Muscle layer of colon (tissue), 2 donors: Measurements from ENCODE around the gene PRAMEF12.
"Not testable (repeated sequence)": the region's sequence is repeated elsewhere in the genome, so short reads cannot be mapped to it uniquely, and the experiment has no call there.

ENCODE experiments used
- H3K27ac ChIP-seq: one replicate; pipeline ENCODE4 v1.7.0; 2013; ENCODE audit warnings: low read depth, mild to moderate bottlenecking, low read length, moderate library complexity
- H3K27me3 ChIP-seq, 2 donors: one replicate each; pipeline ENCODE4 v1.7.0; 2013; ENCODE audit warnings: low read length in 2 of 2, mild to moderate bottlenecking in 2 of 2; ENCODE audit not compliant: insufficient read depth in 2 of 2, control insufficient read depth in 1 of 2
- H3K36me3 ChIP-seq: one replicate; pipeline ENCODE4 v1.7.0; 2013; ENCODE audit warnings: mild to moderate bottlenecking, low read length; ENCODE audit not compliant: insufficient read depth
- H3K4me1 ChIP-seq: one replicate; pipeline ENCODE4 v1.7.0; 2013; ENCODE audit warnings: mild to moderate bottlenecking, low read length; ENCODE audit not compliant: insufficient read depth
- H3K4me3 ChIP-seq, 2 donors: one replicate each; pipeline ENCODE4 v1.7.0; 2013; ENCODE audit warnings: low read length in 2 of 2, low read depth in 1 of 2, mild to moderate bottlenecking in 1 of 2, moderate library complexity in 1 of 2
- H3K9ac ChIP-seq: one replicate; pipeline ENCODE4 v1.7.0; 2013; ENCODE audit warnings: low read length
- H3K9me3 ChIP-seq: one replicate; pipeline ENCODE4 v1.7.0; 2013; ENCODE audit warnings: mild to moderate bottlenecking, low read length
- donor health status: abdominal sarcoma.
- donor health status: Adenocarcinoma of cecum.

The PRAMEF12 gene

DNA sequence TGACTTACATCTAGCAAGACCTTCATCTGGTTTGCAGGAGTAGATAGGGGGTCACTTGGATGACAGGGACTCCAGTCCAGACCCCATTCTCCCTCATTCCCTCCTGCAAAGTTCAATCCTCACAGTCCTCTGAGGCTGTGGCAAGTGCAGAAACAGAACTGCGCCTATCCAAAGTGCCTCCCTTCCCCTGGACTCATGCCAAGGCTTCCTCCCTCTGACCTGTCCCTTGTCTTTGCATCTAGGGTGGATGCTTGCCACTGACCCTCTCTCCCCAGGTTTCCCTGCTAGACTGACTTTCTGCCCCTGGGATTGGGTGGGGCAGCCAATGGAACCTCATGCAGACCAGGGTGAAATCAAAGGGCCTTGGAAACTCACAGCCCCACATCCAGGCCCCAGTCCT is 36.4 kb downstream of the PRAMEF12 start:
- Histone ChIP-seq H3K4me1 (no peaks in the 10 kb centered on the region), H3K4me3 (no peak overlapping the region), H3K9ac (no peak overlapping the region), H3K36me3 (no peaks in the 10 kb centered on the region), H3K9me3 (no peaks in the 10 kb centered on the region), H3K27ac (no peak overlapping the region), H3K27me3 (no peaks in the 10 kb centered on the region)

DNA sequence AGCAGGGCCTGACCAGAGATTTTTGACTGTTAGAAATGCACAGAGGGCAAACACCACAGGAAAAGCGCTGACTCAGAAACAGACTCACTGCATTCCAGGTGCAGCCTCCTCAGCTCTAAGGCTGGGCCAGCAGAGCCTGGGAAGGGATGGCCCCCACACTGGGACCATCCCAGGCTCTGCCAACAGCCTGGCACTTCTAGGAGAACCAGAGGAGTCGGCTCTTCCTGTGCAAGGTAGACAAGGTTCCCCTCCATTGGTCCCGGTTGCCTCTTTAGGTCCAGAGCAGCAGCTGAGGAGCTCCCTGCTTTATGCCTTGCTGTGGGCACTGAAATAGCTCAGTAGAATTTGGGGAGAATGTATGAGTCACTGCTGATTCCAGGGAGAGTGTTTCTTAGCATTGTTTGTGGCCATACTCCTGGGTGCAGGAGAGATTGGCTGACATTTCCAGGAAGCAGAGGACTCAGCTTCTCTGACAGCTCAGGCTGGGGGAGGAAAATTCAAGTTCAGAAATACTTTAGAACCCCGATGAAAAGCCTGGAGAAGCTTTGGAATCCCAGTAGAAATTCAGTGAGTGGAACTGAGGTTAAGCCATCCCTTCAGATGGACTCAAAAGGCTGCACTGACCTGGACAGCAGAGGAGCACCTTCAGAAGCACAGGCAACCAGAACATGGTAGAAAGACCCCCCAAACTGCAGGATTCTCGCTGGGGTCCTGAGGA is 37.3 kb downstream of the PRAMEF12 start:
- no peaks in the 10 kb centered on the region for H3K27me3 ChIP-seq
- H3K9me3 ChIP-seq: no peaks in the 10 kb centered on the region
- H3K4me1 ChIP-seq: no peaks in the 10 kb centered on the region
- H3K9ac ChIP-seq: no peak overlapping the region
- no peak overlapping the region for H3K27ac ChIP-seq
- no peaks in the 10 kb centered on the region for H3K36me3 ChIP-seq
- no peak overlapping the region for H3K4me3 ChIP-seq

DNA sequence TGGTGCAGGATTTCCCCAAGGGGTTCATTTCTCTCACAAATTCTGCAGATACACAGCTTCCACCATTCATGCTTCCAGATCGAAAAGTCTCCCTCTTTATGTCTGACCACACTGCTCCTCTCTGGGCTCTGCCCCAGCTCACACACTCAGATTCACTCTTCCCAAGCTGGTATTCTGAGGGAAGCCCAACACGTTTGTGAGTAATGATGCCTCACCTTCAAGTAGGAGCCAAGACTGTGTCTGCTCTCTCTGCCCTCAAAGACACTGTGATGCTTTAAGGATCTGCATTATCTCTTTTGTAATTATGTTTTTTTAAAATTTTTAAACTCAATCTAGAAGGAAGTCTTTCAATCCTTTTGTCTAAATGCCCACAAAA is 37.9 kb downstream of the PRAMEF12 start:
- Histone ChIP-seq H3K27ac (no peak overlapping the region), H3K9ac (no peak overlapping the region), H3K9me3 (no peaks in the 10 kb centered on the region), H3K27me3 (no peaks in the 10 kb centered on the region), H3K36me3 (no peaks in the 10 kb centered on the region), H3K4me3 (no peak overlapping the region), H3K4me1 (no peaks in the 10 kb centered on the region)

DNA sequence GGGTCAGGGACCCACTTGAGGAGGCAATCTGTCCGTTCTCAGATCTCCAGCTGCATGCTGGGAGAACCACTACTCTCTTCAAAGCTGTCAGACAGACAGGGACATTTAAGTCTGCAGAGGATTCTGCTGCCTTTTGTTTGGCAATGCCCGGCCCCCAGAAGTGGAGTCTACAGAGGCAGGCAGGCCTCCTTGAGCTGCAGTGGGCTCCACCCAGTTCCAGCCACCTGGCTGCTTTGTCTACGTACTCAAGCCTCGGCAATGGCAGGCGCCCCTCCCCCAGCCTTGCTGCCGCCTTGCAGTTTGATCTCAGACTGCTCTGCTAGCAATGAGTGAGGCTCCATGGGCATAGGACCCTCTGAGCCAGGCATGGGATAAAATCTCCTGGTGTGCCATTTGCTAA is 45.5 kb downstream of the PRAMEF12 start:
- not testable (repeated sequence) for H3K9ac ChIP-seq, H3K27me3 ChIP-seq, H3K9me3 ChIP-seq, H3K4me3 ChIP-seq, H3K36me3 ChIP-seq, H3K27ac ChIP-seq, H3K4me1 ChIP-seq
